Right cardiac atrium (tissue), 5 donors: ENCODE measurements around the gene FLRT3. TPM values are rescaled to one million over a fixed set of nuclear protein-coding genes. Genes with fewer than 3 reads are reported as not detected.

ENCODE experiments used
- ATAC-seq, 2 donors: fragments of 200-7000 bp; cut with Tn5 transposase; one replicate each; pipeline versions ENCODE4 v1.8.0 to v1.9.1; 2020; ENCODE audit warnings: moderate library complexity in 2 of 2, mild to moderate bottlenecking in 1 of 2
- DNase-seq, 3 donors: peaks; one replicate each; pipeline ENCODE4 v3.0.0-alpha.2; 2020
- H3K27ac ChIP-seq: one replicate; pipeline ENCODE4 v1.5.1; 2013; ENCODE audit warnings: mild to moderate bottlenecking, low read length, control low read depth, moderate library complexity
- H3K27me3 ChIP-seq: one replicate; pipeline ENCODE4 v1.6.1; 2013; ENCODE audit not compliant: control insufficient read depth, insufficient read depth
- H3K4me1 ChIP-seq: one replicate; pipeline ENCODE4 v1.6.1; 2013; ENCODE audit warnings: low read length; ENCODE audit not compliant: control insufficient read depth, insufficient read depth
- H3K4me3 ChIP-seq: one replicate; pipeline ENCODE4 v1.5.1; 2013; ENCODE audit warnings: low read length, control low read depth
- H3K9me3 ChIP-seq: one replicate; pipeline ENCODE4 v1.6.1; 2013; ENCODE audit warnings: low read length; ENCODE audit not compliant: control insufficient read depth
- WGBS: extraction: QIAGEN DNeasy Blood & Tissue Kit; methylation state at CpG from one replicate; pipeline ENCODE4 v1.1.7; 2013; 5-methylcytosine and 5-hydroxymethylcytosine counted together
- intact Hi-C, 4 donors: fragments of 100-400 bp; cut with DNase I; formaldehyde crosslinking; loops; one replicate each; pipeline versions ENCODE4 v1.11.0 to v1.14.0; 2022 to 2023
- polyA plus RNA-seq: library from polyadenylated mRNA; stranded (reverse); fragments of 200-250 nt; gene quantifications from one replicate; pipeline ENCODE4 v1.2.3, GENCODE V29; 2013
- total RNA-seq, 4 donors: library from RNA; stranded (reverse); fragmentation: NEBNext Ultra II Directional; extraction: Animal tissue kit (Norgen Biotek cat#: 25700); gene quantifications; one replicate each; pipeline ENCODE4 v1.2.1, GENCODE V29; 2021
- donor health status: healthy with polysubstance abuse.
- donor health status: DM: no; HTN: yes; CAD: no.
- donor health status: DM: no; HTN: no; CAD: no.
- donor health status: DM: no; HTN: yes; CAD: no; lungs with severe emphysema.
- donor health status: DM: yes; HTN: yes; CAD: no.

Gene FLRT3
- total and polyA plus RNA-seq, 5 donors = 0.23 to 1.1 (median 0.65) TPM

- intact Hi-C loops = no loop called here
- H3K4me1 ChIP-seq = no peaks in the 10 kb centered on the region
- ATAC-seq (no peak), DNase-seq (no peak)
- no peak overlapping the region for H3K4me3 ChIP-seq
- no peaks in the 10 kb centered on the region for H3K9me3 ChIP-seq
- H3K27me3 ChIP-seq = no peaks in the 10 kb centered on the region
- no peak overlapping the region for H3K27ac ChIP-seq
- WGBS = 78% methylated on average over 2 of the region's 2 CpGs
These were observed 23.9 kb downstream of the FLRT3 start for GRCh38 chr20:14313341-14314020.

- intact Hi-C loops = no loop called here
- no peak overlapping the region for H3K4me3 ChIP-seq
- no peak for DNase-seq
- no peak overlapping the region for H3K27ac ChIP-seq
- no peaks in the 10 kb centered on the region for H3K4me1 ChIP-seq
- ATAC-seq = no peak
- H3K9me3 ChIP-seq = no peaks in the 10 kb centered on the region
- 91% methylated on average over 2 of the region's 2 CpGs for WGBS
- H3K27me3 ChIP-seq = no peaks in the 10 kb centered on the region
These were observed 25.4 kb downstream of the FLRT3 start for GRCh38 chr20:14312001-14312400.

- Histone ChIP-seq H3K27ac (no peak overlapping the region), H3K27me3 (no peaks in the 10 kb centered on the region), H3K4me3 (no peak overlapping the region), H3K4me1 (no peaks in the 10 kb centered on the region), H3K9me3 (no peaks in the 10 kb centered on the region)
- ATAC-seq (no peak), DNase-seq (no peak)
- intact Hi-C loops = no loop called here
- 91% methylated on average over 5 of the region's 5 CpGs for WGBS
These were observed 26.3 kb downstream of the FLRT3 start for GRCh38 chr20:14310977-14311627.

GRCh38 chr20:14307956-14308355 lies 29.5 kb downstream of the FLRT3 start:
- no peak for DNase-seq

DNA sequence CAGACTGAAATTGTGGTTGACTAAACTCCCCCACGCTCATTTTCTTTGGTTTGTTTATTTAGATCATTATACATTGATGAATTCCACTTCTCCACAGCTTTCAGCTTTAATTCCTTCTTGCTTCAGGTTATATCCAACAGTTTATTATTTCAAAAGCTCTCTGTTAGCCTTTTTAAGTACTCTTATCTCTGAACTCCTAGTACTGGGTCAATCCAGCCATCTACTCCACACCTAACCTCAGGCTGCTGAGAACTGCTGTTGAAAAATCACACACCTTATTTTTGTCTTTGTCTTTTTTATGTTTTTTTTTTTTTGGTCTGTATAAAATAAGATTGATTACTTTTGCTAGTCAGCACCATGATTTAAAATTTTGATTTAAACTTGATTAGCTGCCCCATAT lies 32.9 kb downstream of the FLRT3 start:
- DNase-seq = no peak
- H3K27me3 ChIP-seq = no peaks in the 10 kb centered on the region

More at GRCh38 chr20:14307956-14308355, 29.5 kb downstream of the FLRT3 start:
- WGBS = 73% methylated on average over 2 of the region's 2 CpGs
- intact Hi-C loops = no loop called here
- no peaks in the 10 kb centered on the region for H3K4me1 ChIP-seq
- H3K4me3 ChIP-seq = no peak overlapping the region
- no peaks in the 10 kb centered on the region for H3K9me3 ChIP-seq
- H3K27me3 ChIP-seq = no peaks in the 10 kb centered on the region
- H3K27ac ChIP-seq = no peak overlapping the region
- ATAC-seq = no peak

GRCh38 chr20:14303651-14304050 lies 33.8 kb downstream of the FLRT3 start:
- no peak overlapping the region for H3K4me3 ChIP-seq
- intact Hi-C loops = no loop called here
- ATAC-seq (no peak), DNase-seq (no peak)
- H3K9me3 ChIP-seq = no peaks in the 10 kb centered on the region
- H3K27ac ChIP-seq = no peak overlapping the region
- no peaks in the 10 kb centered on the region for H3K27me3 ChIP-seq
- no peaks in the 10 kb centered on the region for H3K4me1 ChIP-seq

More for the DNA sequence above, 32.9 kb downstream of the FLRT3 start:
- intact Hi-C loops = no loop called here
- 85% methylated on average over 1 of the region's 1 CpG for WGBS
- no peak for ATAC-seq
- Histone ChIP-seq H3K9me3 (no peaks in the 10 kb centered on the region), H3K4me3 (no peak overlapping the region), H3K27ac (no peak overlapping the region), H3K4me1 (no peaks in the 10 kb centered on the region)

GRCh38 chr20:14303106-14303505 lies 34.3 kb downstream of the FLRT3 start:
- WGBS = 81% methylated on average over 6 of the region's 6 CpGs
- Histone ChIP-seq H3K27ac (no peak overlapping the region), H3K4me3 (no peak overlapping the region), H3K9me3 (no peaks in the 10 kb centered on the region), H3K27me3 (no peaks in the 10 kb centered on the region), H3K4me1 (no peaks in the 10 kb centered on the region)
- intact Hi-C loops = no loop called here
- DNase-seq (no peak), ATAC-seq (no peak)

GRCh38 chr20:14299831-14300230 lies 37.6 kb downstream of the FLRT3 start:
- H3K27me3 ChIP-seq = no peaks in the 10 kb centered on the region
- no peak overlapping the region for H3K27ac ChIP-seq
- no peaks in the 10 kb centered on the region for H3K4me1 ChIP-seq
- H3K4me3 ChIP-seq = no peak overlapping the region
- intact Hi-C loops = no loop called here
- H3K9me3 ChIP-seq = no peaks in the 10 kb centered on the region
- no peak for ATAC-seq
- WGBS = 85% methylated on average over 4 of the region's 4 CpGs
- DNase-seq = no peak

- Histone ChIP-seq H3K27ac (no peak overlapping the region), H3K4me1 (no peaks in the 10 kb centered on the region), H3K9me3 (no peaks in the 10 kb centered on the region), H3K27me3 (no peaks in the 10 kb centered on the region), H3K4me3 (no peak overlapping the region)
- ATAC-seq (no peak), DNase-seq (no peak)
- WGBS = 46% methylated on average over 3 of the region's 3 CpGs
- intact Hi-C loops = no loop called here
These were observed 41.6 kb downstream of the FLRT3 start for GRCh38 chr20:14295770-14296309.

DNA sequence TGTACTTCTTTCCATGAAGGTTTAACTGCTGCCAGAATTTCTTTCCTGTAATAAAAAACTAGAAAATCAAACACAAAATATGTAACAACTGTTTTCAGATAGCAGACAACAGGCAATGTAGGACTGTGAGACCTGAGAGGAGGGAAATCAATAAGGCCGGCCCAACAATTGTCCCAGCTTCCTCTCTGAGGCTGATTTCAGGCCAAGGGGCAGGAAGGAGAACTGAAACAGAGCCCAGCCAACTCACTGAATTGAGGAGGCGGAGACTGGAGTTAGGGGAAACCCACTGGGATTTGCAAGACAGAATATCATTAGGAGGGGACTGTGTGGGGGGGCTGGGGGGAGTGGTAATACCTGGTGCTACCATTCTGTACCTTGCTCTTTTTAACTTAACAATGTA lies 42.2 kb downstream of the FLRT3 start:
- Histone ChIP-seq H3K9me3 (no peaks in the 10 kb centered on the region), H3K4me3 (no peak overlapping the region), H3K4me1 (no peaks in the 10 kb centered on the region), H3K27ac (no peak overlapping the region), H3K27me3 (no peaks in the 10 kb centered on the region)
- intact Hi-C loops = no loop called here
- 23% methylated on average over 2 of the region's 2 CpGs for WGBS
- ATAC-seq (no peak), DNase-seq (no peak)

DNA sequence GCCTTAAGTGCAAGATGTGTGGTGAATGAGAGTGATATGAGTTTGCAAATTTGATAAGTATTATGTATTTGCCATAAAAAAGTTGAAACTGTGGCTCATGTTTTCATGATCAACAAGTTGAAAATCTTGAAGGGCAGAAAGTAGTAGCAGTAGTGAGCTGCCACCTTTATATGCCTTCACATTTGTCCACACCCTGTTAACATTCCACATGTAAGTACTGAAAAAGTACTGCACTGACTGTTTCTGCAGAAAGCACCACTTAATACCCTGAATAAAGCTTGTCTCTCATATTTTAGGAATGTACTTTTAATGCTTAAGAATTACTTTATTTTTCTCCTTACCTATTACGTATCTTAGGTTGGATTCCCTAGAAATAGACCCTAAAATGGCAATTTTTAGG lies 45.9 kb downstream of the FLRT3 start:
- H3K4me3 ChIP-seq = no peak overlapping the region
- no peak overlapping the region for H3K27ac ChIP-seq
- H3K9me3 ChIP-seq = no peaks in the 10 kb centered on the region
- ATAC-seq (no peak), DNase-seq (no peak)
- intact Hi-C loops = no loop called here
- 91% methylated on average over 1 of the region's 1 CpG for WGBS
- H3K4me1 ChIP-seq = no peaks in the 10 kb centered on the region
- no peaks in the 10 kb centered on the region for H3K27me3 ChIP-seq
